HCT116 (cell line): ENCODE measurements around the gene TTC24. TPM values are rescaled to one million over a fixed set of nuclear protein-coding genes. Genes with fewer than 3 reads are reported as not detected.

Experiments
- ATAC-seq: fragments of 200-7000 bp; cut with Tn5 transposase; 2 replicates; pipeline ENCODE4 v1.9.1; 2020; ENCODE audit warnings: mild to moderate bottlenecking, moderate library complexity
- BruUV-seq: library from RNA; stranded (reverse); fragments of 400-500 nt; replicated peaks from 2 replicates; lab custom pipeline; 2021; lab: Mats Ljungman, UMichigan
- CTCF ChIA-PET: fragments of 300-600 bp; sonication (Branson Sonifier 250); formaldehyde crosslinking; loops from one replicate; lab custom pipeline; 2021; ENCODE audit warnings: antibody characterized with exemption; lab: Charles Lee
- POLR2A ChIA-PET: fragments of 300-600, 350-600 bp; sonication (Branson Sonifier 250); formaldehyde crosslinking; loops from one replicate; lab custom pipeline; 2021; ENCODE audit warnings: antibody characterized with exemption; lab: Charles Lee
- RAD21 ChIA-PET, 2 experiments: fragments of 300-600 bp; sonication (Branson Sonifier 250); formaldehyde crosslinking; loops; one replicate each; lab custom pipeline; 2023; ENCODE audit warnings: low total read pairs in 2 of 2; ENCODE audit not compliant: uncharacterized antibody in 2 of 2, unreplicated experiment in 2 of 2, low non-redundant PET in 1 of 2; lab: Charles Lee
- DNase-seq: peaks from one replicate; pipeline ENCODE4 v3.0.0-alpha.2; 2010; ENCODE audit warnings: low read depth, low spot score
- H2AFZ ChIP-seq: fragments of 200-600 bp; shearing (Covaris generic), sonication (generic); 2 replicates; pipeline ENCODE4 v1.6.1; 2017; ENCODE audit warnings: low read depth, mixed run types, mixed read lengths, antibody characterized with exemption, low read length; ENCODE audit not compliant: poor library complexity, severe bottlenecking
- H3K27ac ChIP-seq: 2 replicates; pipeline ENCODE4 v1.5.1; 2012; ENCODE audit warnings: low read depth, low read length
- H3K27me3 ChIP-seq: fragments of 200-600 bp; sonication (generic); 2 replicates; pipeline ENCODE4 v1.6.1; 2016; ENCODE audit warnings: mixed run types, low read length, mixed read lengths; ENCODE audit not compliant: insufficient read depth
- H3K36me3 ChIP-seq, 2 experiments: fragments of 200-500 bp in 1 of 2; fragments of 200-600 bp in 1 of 2; sonication (Bioruptor generic) in 1 of 2; sonication (generic) in 1 of 2; 2 replicates each; pipeline versions ENCODE4 v1.5.1 to v1.6.1; 2014 to 2016; ENCODE audit warnings: low read length in 2 of 2, inconsistent platforms in 1 of 2, mixed read lengths in 1 of 2, mixed run types in 1 of 2; ENCODE audit not compliant: insufficient read depth in 2 of 2, control insufficient read depth in 1 of 2
- H3K4me1 ChIP-seq, 2 experiments: fragments of 200-600 bp in 1 of 2; sonication (generic) in 1 of 2; 2 replicates each; pipeline versions ENCODE4 v1.5.1 to v1.6.1; 2012 to 2017; ENCODE audit warnings: low read length in 2 of 2, inconsistent platforms in 1 of 2, mild to moderate bottlenecking in 1 of 2, mixed read lengths in 1 of 2, mixed run types in 1 of 2, moderate library complexity in 1 of 2; ENCODE audit not compliant: insufficient read depth in 2 of 2, control insufficient read depth in 1 of 2
- H3K4me2 ChIP-seq: fragments of 200-600 bp; sonication (generic); 2 replicates; pipeline ENCODE4 v1.6.1; 2017; ENCODE audit warnings: mixed run types, low read length, mixed read lengths
- H3K4me3 ChIP-seq, 2 experiments: fragments of 200-600 bp in 1 of 2; sonication (generic) in 1 of 2; replicated peaks in 1 of 2; 2 replicates each; pipeline ENCODE4 v1.5.1; 2011 to 2016; ENCODE audit warnings: low read length in 2 of 2, control low read depth in 1 of 2, low read depth in 1 of 2, mild to moderate bottlenecking in 1 of 2, mixed read lengths in 1 of 2, mixed run types in 1 of 2
- H3K79me2 ChIP-seq: fragments of 200-600 bp; sonication (generic); 2 replicates; pipeline ENCODE4 v1.6.1; 2017; ENCODE audit warnings: mild to moderate bottlenecking, mixed run types, low read length, moderate library complexity, mixed read lengths; ENCODE audit not compliant: insufficient read depth
- H3K9ac ChIP-seq: fragments of 200-600 bp; sonication (generic); 2 replicates; pipeline ENCODE4 v1.6.1; 2016; ENCODE audit warnings: low read length, mixed read lengths
- H3K9me2 ChIP-seq: fragments of 200-600 bp; sonication (generic), shearing (Covaris generic); 2 replicates; pipeline ENCODE4 v1.6.1; 2017; ENCODE audit warnings: mixed run types, mild to moderate bottlenecking, moderate library complexity; ENCODE audit not compliant: insufficient read depth
- H3K9me3 ChIP-seq, 2 experiments: fragments of 200-500 bp in 1 of 2; fragments of 200-600 bp in 1 of 2; sonication (Bioruptor generic) in 1 of 2; sonication (generic) in 1 of 2; 2 replicates each; pipeline ENCODE4 v1.6.1; 2014 to 2017; ENCODE audit warnings: low read length in 2 of 2, mixed read lengths in 2 of 2, inconsistent platforms in 1 of 2, low read depth in 1 of 2, mild to moderate bottlenecking in 1 of 2, mixed run types in 1 of 2, moderate library complexity in 1 of 2; ENCODE audit not compliant: control insufficient read depth in 1 of 2, insufficient read depth in 1 of 2
- H4K20me1 ChIP-seq: fragments of 200-600 bp; sonication (generic), shearing (Covaris generic); 2 replicates; pipeline ENCODE4 v1.6.1; 2017; ENCODE audit warnings: mixed run types, mild to moderate bottlenecking, moderate library complexity; ENCODE audit not compliant: insufficient read depth
- ATF3 ChIP-seq: IDR thresholded peaks from 2 replicates; pipeline ENCODE4 v1.6.1; 2012
- CBX3 ChIP-seq: IDR thresholded peaks from 2 replicates; pipeline ENCODE4 v1.6.1; 2012; ENCODE audit warnings: low read depth
- CEBPB ChIP-seq: IDR thresholded peaks from 2 replicates; pipeline ENCODE4 v1.6.1; 2012; ENCODE audit warnings: low read depth
- CTCF ChIP-seq, 3 experiments: fragments of 200-600 bp in 1 of 3; sonication (generic) in 1 of 3; IDR thresholded peaks in 2 of 3; conservative IDR thresholded peaks in 1 of 3; 2 replicates each; pipeline ENCODE4 v1.5.1; 2012 to 2017; ENCODE audit warnings: low read depth in 2 of 3, low read length in 2 of 3, antibody characterized with exemption in 1 of 3, borderline replicate concordance in 1 of 3, control low read depth in 1 of 3, mild to moderate bottlenecking in 1 of 3, mixed read lengths in 1 of 3, mixed run types in 1 of 3, moderate library complexity in 1 of 3; ENCODE audit not compliant: insufficient read depth in 1 of 3
- ELF1 ChIP-seq: IDR thresholded peaks from 2 replicates; pipeline ENCODE4 v1.6.1; 2012; ENCODE audit warnings: low read depth, borderline replicate concordance
- EZH2 ChIP-seq: fragments of 200-600 bp; sonication (generic); IDR thresholded peaks from 2 replicates; pipeline ENCODE4 v1.6.1; 2017; ENCODE audit warnings: antibody characterized with exemption, mixed run types
- EZH2phosphoT487 ChIP-seq: fragments of 200-600 bp; IDR thresholded peaks from 2 replicates; pipeline ENCODE4 v1.6.1; 2018; ENCODE audit warnings: antibody characterized with exemption, borderline replicate concordance
- FOSL1 ChIP-seq: IDR thresholded peaks from 2 replicates; pipeline ENCODE4 v1.6.1; 2012; ENCODE audit warnings: low read depth
- JUND ChIP-seq: IDR thresholded peaks from 2 replicates; pipeline ENCODE4 v1.6.1; 2012
- POLR2AphosphoS5 ChIP-seq: IDR thresholded peaks from 2 replicates; pipeline ENCODE4 v1.6.1; 2011; ENCODE audit warnings: mild to moderate bottlenecking, low read depth, low read length, moderate library complexity
- RAD21 ChIP-seq: IDR thresholded peaks from 2 replicates; pipeline ENCODE4 v1.6.1; 2012; ENCODE audit warnings: low read depth, mild to moderate bottlenecking
- REST ChIP-seq: IDR thresholded peaks from 2 replicates; pipeline ENCODE4 v1.6.1; 2012; ENCODE audit warnings: low read depth
- SIN3A ChIP-seq: IDR thresholded peaks from 2 replicates; pipeline ENCODE4 v1.6.1; 2012; ENCODE audit warnings: low read depth
- SP1 ChIP-seq: IDR thresholded peaks from 2 replicates; pipeline ENCODE4 v1.6.1; 2012; ENCODE audit warnings: low read depth
- TCF7L2 ChIP-seq: IDR thresholded peaks from 2 replicates; pipeline ENCODE4 v1.7.0; 2011; ENCODE audit warnings: borderline replicate concordance, inconsistent platforms; ENCODE audit not compliant: insufficient read depth, insufficient read length; ENCODE audit errors: extremely low read depth
- YY1 ChIP-seq: IDR thresholded peaks from 2 replicates; pipeline ENCODE4 v1.6.1; 2011; ENCODE audit warnings: low read length, low read depth, moderate library complexity, mild to moderate bottlenecking; ENCODE audit not compliant: insufficient replicate concordance; ENCODE audit errors: extremely low read depth
- ZBTB33 ChIP-seq: IDR thresholded peaks from 2 replicates; pipeline ENCODE4 v1.6.1; 2011; ENCODE audit warnings: mild to moderate bottlenecking, low read length, moderate library complexity; ENCODE audit not compliant: insufficient replicate concordance; ENCODE audit errors: extremely low read depth
- ZNF274 ChIP-seq: fragments of 200-500 bp; sonication (Bioruptor generic); IDR thresholded peaks from 2 replicates; pipeline ENCODE4 v1.6.1; 2014; ENCODE audit warnings: mild to moderate bottlenecking, low read depth, low read length, inconsistent platforms
- intact Hi-C: fragments of 100-400 bp; cut with micrococcal nuclease; formaldehyde crosslinking; loops from 2 replicates; pipeline ENCODE4 v1.10.0; 2022
- total RNA-seq: library from RNA; stranded (reverse); gene quantifications from one replicate; pipeline ENCODE4 v1.2.1, GENCODE V29; 2021; ENCODE audit not compliant: unreplicated experiment

TTC24 gene
- total RNA-seq, 1 experiment from 2014 or later = not detected

- TF ChIP-seq TCF7L2 (no peak), CEBPB (no peak), CTCF (IDR thresholded peaks at IDR 0.05 in 2 of 3, conservative IDR thresholded peaks at IDR 0.05 in 1 of 3; ENCODE audit: borderline replicate concordance in 1 of 3, insufficient read depth in 1 of 3, low read depth in 2 of 3, low read length in 2 of 3) (no peak), SP1 (no peak), ATF3 (no peak), EZH2phosphoT487 (no peak), EZH2 (no peak), YY1 (no peak), ZBTB33 (no peak), ELF1 (no peak), ZNF274 (no peak), POLR2AphosphoS5 (no peak), REST (no peak), JUND (no peak), FOSL1 (no peak), CBX3 (no peak), SIN3A (no peak), RAD21 (no peak)
- CTCF ChIA-PET = no interaction called here
- intact Hi-C loops = no loop called here
- Histone ChIP-seq H3K27me3 (no peaks in the 10 kb centered on the region), H3K9ac (no peak overlapping the region), H3K79me2 (no peaks in the 10 kb centered on the region), H2AFZ (no peak overlapping the region), H3K9me3 (no peaks in the 10 kb centered on the region), H3K27ac (no peak overlapping the region), H3K36me3 (peaks cover 7 to 10% of the 10 kb centered on the region in 2 experiments; a peak in 3 of 4 replicates), H3K4me1 (peaks cover 0 to 12% of the 10 kb centered on the region in 2 experiments; a peak in 2 of 4 replicates), H3K4me3 (no peak overlapping the region), H3K4me2 (no peak overlapping the region), H4K20me1 (no peaks in the 10 kb centered on the region), H3K9me2 (no peaks in the 10 kb centered on the region)
- POLR2A ChIA-PET = no interaction called here
- BruUV-seq = no TSS peak
- DNase-seq = no peak
- RAD21 ChIA-PET = no interaction called here
- ATAC-seq = no peak
Measured at GRCh38 chr1:156547434-156547833, 32.1 kb upstream of the TTC24 start.
